Choroid plexus epithelial cell (primary cell): ENCODE results near the gene TOMM22.
"Not testable (repeated sequence)": the region's sequence is repeated elsewhere in the genome, so short reads cannot be mapped to it uniquely, and the experiment has no call there.

Source experiments
- DNase-seq: peaks from one replicate; pipeline ENCODE4 v3.0.0-alpha.2; 2010; ENCODE audit warnings: low read depth
- H3K4me3 ChIP-seq: 2 replicates; pipeline ENCODE4 v1.5.1; 2011; ENCODE audit warnings: low read depth, mild to moderate bottlenecking, control low read depth, low read length, moderate library complexity
- TF ChIP-seq, protein P1 (sequence below): conservative IDR thresholded peaks from 2 replicates; pipeline ENCODE4 v1.5.1; 2011; ENCODE audit warnings: low read depth, mild to moderate bottlenecking, control low read depth, inconsistent platforms, low read length, moderate library complexity

Gene TOMM22

DNA sequence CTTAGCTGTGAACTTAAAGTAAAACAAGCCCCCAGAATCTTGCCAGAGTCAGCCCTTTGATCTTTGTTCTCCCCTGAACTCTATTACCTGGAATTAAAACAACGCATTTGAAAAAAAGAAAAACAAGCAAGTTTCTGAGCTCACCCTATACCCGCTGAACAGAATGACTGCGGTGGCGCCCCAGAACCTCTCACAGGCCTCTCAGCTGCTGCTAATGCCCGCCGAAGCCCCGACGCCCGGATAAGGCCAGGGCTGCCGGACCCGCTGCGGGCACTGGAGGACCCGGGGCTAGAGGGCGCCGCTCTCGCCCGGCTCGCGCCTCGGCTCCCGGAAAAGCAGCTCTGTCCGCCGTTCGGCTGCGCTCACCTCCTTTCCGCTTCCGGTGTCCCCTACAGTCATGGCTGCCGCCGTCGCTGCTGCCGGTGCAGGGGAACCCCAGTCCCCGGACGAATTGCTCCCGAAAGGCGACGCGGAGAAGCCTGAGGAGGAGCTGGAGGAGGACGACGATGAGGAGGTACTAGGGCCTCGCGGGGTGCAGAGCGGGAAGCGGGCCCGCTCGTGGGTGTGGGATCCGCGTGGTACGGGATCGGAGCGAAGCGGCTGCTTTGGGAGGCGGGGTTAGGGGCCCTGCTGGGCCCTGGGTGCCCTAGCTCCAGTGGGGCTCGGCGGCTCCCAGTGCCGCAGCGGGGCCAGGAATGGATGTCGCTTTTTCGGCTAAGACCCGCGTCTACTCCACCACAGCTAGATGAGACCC, at the start of gene TOMM22:
TOMM22 (plus strand) TSS at position 376 of the 754 bp plus-strand sequence; CDS start at position 398, 22 bp downstream.
- peak; percentile 87 for DNase-seq
- H3K4me3 ChIP-seq = peak within 1 kb of the TSS; percentile 98
- TF ChIP-seq, protein P1, sequence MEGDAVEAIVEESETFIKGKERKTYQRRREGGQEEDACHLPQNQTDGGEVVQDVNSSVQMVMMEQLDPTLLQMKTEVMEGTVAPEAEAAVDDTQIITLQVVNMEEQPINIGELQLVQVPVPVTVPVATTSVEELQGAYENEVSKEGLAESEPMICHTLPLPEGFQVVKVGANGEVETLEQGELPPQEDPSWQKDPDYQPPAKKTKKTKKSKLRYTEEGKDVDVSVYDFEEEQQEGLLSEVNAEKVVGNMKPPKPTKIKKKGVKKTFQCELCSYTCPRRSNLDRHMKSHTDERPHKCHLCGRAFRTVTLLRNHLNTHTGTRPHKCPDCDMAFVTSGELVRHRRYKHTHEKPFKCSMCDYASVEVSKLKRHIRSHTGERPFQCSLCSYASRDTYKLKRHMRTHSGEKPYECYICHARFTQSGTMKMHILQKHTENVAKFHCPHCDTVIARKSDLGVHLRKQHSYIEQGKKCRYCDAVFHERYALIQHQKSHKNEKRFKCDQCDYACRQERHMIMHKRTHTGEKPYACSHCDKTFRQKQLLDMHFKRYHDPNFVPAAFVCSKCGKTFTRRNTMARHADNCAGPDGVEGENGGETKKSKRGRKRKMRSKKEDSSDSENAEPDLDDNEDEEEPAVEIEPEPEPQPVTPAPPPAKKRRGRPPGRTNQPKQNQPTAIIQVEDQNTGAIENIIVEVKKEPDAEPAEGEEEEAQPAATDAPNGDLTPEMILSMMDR = peak; percentile 52

DNA sequence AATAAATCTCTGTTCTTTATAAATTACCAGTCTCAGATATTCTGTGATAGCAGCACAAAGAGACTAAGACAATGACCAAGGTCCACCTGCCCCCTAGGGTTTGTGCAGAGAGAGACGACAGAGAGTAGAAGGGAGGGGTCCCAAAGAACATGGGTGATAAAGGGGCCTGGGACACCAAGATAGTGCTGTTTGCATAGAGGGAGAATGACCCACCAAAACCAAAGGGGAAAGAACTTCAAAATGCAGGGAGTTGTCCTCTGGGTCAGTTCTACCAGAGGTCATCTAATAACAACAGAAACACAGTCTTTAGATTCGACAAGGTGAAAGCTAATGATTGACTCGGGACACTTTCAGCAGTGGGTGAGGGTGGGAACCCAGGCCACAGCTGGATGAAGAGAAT, 49.2 kb upstream of the TOMM22 start:
- H3K4me3 ChIP-seq = no peak overlapping the region
- TF ChIP-seq, protein P1 = no peak

DNA sequence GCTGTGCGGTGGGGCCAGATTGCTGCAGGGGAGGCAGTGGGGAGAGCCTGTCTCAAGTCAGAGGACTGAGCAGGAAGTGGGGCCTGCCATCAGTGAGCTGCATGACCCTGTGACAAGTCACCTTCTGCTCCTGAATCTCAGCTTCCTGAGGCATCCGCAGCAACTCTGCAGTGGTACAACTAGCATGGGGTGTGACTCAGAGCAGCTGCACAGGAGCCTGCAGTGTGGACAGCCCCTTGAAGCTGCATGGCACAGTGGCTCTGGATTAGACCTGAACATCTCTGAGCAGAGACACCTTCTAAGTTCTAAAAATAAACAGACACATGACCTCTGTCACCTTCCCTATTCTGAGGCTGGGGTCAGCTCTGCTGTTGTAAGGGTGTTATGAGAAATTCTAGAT, 43.5 kb upstream of the TOMM22 start:
- no peak for DNase-seq
- TF ChIP-seq, protein P1 = no peak
- no peak overlapping the region for H3K4me3 ChIP-seq

More for the DNA sequence above, 49.2 kb upstream of the TOMM22 start:
- no peak for DNase-seq

DNA sequence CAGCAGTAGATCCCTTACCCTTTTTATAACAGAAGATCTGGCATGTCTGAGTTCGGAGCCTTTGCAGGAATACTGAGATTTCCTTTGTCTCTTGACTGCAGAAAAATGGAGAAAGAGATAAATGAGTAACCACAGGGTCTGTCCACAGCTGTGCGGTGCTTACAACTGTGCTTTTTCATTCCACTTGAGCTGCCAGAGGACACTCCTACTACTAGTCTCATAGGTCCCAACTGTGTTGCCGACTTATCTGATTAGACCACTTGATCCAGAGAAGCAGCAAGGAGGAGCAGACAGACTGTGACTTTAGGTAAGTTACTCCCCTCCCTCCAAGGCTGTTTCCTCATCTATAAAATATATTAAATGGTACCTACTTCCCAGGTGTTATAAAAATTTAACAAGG, 43.0 kb upstream of the TOMM22 start:
- H3K4me3 ChIP-seq = no peak overlapping the region
- TF ChIP-seq, protein P1 = no peak
- no peak for DNase-seq

DNA sequence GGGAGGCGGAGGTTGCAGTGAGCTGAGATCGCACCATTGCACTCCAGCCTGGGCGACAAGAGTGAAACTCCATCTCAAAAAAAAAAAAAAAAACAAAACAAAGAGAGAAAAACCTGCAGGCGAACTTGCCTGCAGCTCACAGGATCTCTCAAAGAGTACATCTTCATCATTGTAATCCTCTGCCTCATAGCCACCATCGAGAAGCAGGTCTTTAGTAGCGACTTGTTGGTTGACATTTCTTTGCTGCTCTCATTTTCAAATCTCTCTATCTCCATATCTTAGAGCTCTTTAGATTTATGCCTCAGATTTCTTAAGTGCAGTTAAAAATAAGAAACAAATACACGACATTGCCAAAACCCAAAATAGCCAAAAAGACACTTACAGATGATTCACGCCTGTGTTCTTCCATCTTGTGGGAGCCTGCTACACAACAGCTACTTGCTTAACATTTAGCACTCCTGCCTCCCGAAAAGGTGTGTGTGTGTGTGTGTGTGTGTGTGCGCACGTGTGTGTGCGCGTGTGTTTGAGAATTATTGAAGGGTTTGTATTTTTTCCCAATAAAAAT, 40.2 kb upstream of the TOMM22 start:
- TF ChIP-seq, protein P1 = no peak
- no peak overlapping the region for H3K4me3 ChIP-seq
- DNase-seq = no peak

DNA sequence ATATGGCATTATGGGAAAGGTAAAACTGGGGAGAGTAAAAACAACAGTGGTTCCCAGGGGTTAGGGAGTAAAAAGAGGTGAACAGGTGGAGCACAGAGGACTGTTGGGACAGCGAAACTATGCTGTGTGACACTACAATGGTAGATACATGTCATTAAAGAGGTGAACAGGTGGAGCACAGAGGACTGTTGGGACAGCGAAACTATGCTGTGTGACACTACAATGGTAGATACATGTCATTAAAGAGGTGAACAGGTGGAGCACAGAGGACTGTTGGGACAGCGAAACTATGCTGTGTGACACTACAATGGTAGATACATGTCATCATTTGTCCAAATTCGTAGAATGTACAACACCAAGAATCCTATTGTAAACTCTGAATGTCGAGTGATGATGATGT, 37.5 kb upstream of the TOMM22 start:
- not testable (repeated sequence) for DNase-seq, H3K4me3 ChIP-seq

DNA sequence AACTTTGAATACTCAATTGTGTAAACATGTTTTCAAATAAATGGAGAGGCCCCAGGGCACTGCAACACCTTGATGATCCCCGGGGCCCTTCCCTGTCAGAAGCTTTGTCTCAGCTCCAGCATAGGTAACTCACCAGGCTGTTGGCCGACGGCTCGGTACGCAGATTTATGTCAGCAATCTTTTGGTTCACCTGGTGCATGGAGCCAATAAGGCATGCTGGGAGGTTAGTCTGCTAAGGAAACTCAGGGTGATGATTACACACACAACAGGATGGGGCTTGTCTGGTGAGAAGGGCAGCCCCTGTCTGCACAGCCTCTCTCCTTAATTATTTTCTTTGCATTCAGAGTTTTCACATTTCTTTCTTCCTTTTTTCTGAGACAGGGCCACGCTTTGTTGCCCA, 36.3 kb upstream of the TOMM22 start:
- TF ChIP-seq, protein P1 = no peak
- DNase-seq = no peak
- no peak overlapping the region for H3K4me3 ChIP-seq
